ENCODE measurements around the gene UBE2N.
A peak's percentile ranks its signal among the peaks of the same experiment; 100 is the strongest.

The UBE2N gene

DNA sequence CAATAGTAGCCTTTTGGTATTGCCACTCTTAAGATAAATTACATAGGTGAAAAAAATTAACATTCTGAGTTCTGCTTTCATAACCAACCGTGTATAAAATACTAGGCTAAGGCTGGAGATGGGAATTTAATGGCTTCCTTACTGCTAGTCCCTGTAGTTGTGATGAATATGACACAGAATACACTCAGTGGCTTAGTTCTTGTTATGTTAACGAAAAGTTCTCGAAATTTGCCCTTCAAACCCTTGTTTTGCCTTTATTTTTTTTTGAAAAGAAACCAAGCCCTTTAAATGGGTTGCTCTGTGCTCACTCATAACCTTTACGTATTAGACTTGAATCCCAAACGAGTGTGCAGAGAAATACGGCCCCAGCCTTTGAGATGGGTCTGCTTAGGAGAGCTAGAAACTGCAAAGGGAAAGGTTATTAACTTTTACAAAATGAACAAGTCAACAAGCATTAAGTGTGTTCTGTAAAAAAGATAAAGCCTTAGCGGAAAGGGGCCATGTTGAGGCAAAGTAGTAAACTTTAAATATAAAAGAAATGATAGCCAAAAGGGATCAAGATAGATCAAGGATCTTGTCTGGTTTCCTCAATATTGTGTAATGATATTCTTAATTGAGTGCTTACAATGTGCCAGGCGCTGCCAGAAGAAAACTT lies 62.3 kb downstream of the UBE2N start:
- DNase-seq, result no peak

DNA sequence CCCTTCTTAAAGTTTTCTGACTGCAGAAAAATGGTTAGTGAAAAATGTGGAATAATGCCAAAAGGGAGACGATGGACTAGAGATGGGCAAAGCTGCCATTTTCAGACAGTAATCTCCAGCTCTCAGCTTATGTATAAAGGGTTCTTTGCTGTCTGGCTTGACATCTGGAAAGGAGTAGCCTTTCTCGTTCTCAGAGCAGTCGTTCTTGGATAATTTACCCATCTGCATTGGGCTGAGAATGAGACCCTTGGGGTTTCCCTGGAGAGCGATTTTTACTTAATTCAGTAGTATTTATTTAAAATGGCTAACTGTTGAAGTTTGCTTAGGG lies 62.8 kb downstream of the UBE2N start:
- DNase-seq, result no peak

DNA sequence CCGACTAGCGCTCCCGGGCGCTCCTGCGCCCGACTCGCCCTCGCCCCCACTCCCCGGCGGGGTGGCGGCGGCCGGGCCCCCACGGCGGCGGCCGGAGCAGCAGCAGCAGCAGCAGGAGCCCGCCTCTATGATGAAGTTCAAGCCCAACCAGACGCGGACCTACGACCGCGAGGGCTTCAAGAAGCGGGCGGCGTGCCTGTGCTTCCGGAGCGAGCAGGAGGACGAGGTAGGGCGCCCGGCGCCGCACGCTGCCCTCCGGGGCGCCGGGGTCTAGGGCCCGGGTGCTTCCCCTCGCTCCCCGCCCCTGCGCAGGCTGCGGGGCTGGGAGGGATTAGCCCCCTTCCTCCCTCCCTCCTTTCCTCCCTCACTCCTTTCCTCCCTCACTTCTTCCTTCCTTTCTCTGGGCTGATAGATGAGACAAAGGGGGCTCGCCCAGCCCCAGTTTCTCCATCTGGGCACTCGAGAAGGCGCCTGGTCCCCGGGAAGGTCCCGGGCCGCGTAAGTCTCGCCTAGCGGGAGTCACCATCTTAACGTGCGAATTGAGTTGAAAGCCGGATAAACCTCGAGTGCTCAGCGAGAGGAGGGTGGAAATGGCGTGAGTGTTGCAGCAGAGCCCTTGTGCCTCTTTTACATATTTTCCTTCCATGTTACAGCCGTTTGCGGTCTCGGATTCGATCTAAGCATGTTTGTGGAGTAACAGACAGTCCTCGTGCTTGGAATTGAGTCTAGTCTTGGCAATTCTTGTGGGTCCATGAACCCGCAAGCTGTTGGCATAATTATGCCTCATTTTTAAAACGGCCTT lies 63.4 kb downstream of the UBE2N start:
- peak; percentile 35 for DNase-seq

DNA sequence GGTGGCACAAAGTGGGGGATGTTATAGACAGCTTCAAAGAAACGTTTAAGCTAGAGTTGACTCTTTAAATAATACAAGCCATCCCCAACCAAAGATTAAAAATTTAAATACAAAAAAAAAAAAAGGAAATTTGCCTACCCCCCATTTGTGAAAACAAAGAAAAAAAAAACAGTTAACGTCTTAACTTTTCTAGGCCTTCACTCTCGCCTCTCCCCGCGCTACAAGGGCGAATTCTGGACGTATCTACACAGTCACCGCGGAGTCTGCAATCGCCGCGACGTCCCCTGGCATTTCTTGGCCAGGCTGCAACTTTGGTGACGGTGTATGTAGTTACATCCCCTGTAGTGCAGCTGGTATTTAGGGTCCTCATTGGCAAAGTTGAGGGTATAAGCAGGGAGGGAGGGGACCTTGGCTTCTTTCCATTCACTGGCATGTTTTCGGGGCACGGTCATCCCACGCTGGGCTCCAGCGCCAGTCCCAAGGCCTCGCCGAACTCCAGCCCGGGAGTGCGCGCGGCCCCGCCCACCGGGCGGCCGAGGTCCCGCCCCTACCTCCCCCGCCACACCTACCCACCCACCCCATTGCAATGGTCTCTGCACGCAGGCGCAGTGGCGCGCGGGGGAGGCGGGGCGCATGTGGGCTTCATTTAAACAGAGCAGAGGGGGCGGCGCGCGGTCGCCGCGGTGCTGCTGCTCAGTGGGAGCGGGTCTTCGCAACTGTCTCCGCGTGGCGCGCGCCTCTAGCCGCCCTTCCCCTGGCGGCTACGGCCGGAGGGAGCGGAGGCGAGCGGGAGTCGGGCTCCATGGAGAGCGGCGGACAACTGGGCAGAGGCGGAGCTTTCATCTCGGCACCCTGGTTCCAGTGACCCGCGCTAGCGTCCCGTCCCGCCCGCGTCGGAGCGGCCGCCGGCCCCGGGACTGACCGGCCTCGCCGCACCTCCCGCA lies 64.2 kb downstream of the UBE2N start, which contains the start of gene NUDT4:
TSS of gene NUDT4 (plus strand) at position 674 of the 944 bp plus-strand sequence. CDS start 398 bp downstream, outside the sequence.
- DNase-seq, result peak; percentile 83

DNA sequence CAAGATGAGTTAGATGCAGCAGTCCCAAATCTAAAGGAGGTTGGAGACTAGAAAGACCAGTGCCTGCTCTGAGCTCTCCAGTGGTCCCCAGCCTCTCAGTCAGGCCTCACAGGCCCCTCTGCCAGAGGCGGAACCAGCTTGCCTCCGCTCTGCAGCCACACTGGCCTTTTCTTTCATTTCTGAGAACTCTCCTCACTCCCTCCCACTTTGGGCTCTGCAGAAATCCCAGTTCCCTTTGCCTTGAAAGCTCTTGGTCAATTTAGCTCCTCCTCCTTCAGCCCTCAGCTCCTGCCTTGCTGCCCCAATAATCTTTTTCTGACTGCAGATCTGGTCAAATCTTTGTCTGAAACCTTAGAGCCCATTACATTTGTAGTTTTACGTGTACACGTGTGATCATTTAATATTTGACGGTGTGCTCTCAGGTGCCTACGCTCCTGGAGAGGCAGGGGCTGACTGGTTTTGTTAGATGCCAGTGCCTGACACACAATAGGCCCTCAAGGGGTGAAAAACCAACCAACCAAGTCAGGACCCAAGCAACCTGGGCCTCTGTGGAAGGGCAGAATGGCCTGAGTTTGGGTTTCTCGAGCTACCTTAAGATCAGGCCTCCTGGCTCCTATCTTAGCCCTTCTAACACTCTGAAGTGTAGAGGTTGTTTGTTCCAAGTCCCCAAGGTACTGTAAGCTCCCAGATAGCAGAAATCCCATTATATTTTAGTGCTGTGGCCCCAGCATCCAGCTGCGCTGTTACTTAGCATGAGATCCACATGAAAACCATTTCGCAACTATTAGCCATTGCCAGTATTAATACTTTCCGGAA lies 65.1 kb downstream of the UBE2N start:
- DNase-seq, result no peak

DNA sequence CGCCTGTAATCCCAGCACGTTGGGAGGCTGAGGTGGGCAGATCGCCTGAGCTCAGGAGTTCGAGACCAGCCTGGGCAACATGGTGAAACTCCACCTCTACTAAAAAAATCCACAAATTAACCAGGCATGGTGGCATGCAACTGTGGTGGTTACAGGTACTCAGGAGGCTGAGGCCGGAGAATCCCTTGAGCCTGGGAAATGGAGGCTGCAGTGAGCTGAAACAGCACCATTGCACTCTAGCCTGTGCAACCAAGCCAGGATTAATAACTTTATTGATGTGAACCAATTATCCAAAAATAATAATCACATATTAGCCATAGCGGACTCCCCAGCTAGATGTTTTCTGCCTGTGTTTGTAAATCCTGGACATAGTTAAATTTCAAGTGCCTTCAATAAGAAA lies 65.8 kb downstream of the UBE2N start:
- DNase-seq, result no peak

DNA sequence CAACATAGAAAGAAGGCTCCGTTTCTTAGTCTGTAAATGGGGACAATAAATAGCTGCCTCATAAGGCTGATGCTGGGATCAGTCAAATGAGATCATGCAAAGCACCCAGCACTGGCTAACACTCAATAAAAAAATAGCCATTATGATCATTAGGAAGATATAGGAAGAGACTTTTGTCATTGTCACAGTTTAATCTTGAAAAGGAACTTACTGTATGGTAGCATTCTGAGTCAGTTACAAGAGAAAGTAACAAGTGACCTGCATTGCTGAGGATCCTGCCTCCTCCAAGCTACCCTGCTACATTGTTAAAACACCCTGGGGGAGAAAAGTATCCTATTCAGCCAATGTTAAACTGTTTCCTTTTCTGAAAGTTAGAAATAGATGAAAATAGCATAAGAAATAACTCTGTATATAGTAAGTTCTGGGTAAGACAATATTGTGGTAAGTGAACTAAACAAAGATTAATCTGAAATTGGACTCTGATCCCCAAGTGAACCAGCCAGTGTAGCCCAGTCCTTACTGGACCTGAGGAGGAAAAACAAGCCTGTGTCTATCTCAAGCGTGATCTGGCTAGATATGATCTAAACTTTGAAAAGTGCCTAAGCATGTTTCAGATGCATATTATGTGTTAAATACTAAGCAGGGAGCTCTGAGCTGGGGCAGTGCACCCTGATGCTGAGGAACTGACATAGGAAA lies 67.6 kb downstream of the UBE2N start:
- DNase-seq, result no peak

DNA sequence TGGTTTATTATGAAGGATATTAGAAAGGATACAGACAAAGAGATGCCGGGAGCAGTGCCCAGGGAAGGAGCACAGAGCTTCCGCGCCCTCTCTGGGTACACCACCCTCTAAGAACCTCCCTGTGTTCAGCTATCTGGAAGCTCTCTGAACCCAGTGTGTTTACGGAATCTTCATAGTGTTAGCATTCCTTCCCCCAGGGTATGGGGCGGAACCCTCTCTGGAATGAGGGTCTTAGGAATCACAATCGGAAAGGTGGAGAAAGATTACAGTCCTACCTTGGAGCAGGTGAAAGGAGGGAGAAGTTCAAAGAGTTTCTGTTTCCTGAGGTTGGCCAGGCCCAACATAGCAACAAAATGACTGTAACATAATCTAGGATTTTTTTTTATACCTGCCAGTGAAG lies 70.8 kb downstream of the UBE2N start:
- DNase-seq, result no peak

DNA sequence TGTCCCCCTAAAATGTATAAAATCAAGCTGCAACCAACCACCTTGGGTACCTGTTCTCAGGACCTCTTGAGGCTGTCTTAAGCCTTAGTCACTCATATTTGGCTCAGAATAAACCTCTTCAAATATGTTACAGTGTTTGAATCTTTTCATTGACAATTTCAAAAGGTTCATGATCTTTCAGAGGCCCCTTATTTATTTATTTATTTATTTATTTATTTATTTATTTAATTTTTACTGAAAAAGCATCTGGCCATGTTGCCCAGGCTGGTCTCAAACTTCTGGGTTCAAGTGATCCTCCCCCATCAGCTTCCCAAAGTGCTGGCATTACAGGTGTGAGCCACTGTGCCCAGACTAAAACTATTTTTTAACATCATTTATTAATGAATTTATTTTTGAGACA lies 72.2 kb downstream of the UBE2N start:
- no peak for DNase-seq

DNA sequence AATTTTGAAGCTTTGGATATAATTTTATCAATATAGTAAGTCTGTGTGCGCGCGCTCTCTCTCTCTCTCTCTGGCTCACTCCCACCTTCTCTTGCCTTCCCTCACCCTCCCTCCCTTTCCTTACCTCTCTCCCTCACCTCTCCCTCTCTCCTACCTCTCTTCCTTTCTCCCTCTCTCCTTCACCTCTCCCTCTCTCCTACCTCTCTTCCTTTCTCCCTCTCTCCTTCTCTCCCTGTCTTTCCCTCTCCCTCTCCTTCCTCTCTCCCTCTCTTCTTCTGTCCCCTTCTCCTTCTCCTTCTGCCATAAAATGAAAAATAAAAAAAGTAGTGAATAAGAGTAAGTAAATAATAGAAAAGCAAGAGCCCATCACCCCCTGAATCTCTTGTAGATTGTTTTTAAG lies 73.0 kb downstream of the UBE2N start:
- DNase-seq, result no peak

DNA sequence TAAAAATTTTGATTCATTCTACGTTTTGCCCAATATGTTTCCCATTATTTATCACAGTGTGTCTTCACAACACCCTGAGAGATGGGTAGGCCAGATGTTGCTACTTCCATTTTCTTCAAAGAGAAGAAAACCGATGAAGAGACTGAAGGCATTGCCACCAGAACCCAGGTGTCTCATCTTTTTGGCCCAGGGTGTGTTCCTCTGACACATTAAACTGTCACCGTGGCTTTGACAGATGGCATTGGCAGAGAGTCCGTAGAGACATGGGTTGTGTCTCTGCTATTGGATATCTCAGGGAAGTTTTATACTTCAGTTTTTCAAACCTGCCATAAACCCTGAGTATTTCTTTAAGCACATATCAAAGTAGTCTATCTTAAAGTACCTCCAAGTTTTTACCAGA lies 75.3 kb downstream of the UBE2N start:
- DNase-seq, result no peak

DNA sequence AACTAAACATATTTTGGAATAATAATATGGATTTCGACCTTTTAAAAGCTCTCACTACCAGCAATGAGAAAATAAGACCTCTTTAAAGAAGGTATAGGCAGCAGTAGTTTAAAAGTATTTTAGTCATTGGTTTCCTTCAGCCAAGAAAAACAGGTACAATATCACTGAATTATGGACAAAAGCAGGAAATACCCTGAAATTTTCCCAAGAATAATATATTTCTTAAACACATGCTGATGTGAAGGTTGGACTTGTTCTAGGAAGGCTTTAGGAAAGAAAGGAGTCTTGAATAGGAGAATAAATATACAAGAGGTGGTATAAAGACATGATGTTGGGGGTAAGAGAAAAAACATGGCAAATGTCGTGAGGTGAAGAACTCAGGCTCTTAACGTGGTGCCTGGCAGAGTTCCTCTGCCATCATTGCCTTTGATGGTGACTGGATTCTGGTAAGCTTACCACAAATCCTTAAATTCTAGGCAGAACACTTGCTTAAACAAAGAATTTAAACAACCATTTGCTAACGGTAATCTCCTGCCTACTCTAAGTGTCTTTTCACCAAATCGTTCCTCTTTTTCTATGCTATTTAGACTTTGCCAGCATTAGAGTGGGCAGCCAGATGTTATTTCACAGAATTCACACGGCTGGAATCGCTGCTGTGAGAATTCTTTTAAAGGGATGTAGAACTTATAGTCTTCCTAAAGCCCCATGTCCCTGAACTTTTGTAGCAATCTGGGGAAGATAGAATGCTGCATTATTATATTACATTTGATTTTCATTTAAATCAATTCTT lies 75.9 kb downstream of the UBE2N start:
- no peak for DNase-seq

DNA sequence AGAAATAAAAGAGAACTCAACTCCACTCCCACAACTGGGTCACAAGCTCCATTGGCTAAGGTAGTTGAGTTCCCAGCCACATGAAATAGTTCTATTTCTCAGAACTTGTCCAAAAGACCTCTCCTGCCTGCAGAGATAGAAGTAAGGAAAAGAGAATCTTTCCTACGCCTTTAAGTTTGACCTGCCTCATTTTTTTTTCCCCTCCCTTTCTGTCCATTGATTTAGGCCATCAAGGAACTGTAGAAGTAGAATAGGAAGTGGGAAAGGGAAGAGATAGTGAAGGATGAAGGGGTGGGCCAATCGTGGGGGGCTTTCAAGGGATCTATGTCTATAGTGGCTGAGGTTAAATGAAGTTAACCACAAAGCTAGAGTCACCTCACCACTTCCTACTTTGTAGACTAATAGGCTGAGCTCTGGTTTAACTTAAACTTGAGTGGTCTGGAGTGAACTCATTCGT lies 77.9 kb downstream of the UBE2N start:
- no peak for DNase-seq

DNA sequence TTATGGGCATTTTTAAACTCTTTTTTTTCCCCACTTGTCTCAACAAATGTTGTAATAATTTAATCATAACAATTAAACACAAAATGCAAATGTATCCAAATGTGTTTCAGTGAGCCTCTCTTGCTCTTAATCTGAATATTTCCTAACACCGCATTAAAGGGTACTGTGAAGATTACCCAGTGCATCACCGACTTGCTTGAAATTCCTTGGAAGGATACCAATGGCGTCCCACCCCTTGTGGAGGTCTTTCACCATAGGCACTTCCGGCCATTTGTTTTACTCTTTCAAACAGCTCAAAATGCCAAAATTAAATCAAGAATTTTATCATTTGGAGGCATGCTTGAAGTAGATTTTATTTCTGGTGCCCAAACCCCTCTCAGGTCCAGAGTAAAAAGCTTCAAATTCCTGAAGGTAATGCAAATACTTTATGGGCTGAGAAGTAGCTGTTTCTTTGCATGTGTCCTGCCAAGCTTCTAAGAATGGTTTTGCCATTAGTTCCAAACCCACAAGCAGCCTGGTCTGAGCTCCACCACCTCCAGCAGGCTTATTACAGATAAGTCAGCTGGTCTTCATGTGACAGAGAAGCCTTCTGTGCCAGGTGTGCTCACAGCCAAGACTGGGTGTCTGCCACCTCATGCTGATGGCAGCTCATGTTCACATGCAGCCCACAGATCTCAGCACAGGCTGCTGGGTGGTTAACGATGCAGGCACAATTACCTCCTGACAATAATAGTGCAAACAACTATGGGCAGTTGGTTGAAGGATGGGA lies 80.4 kb downstream of the UBE2N start:
- no peak for DNase-seq

DNA sequence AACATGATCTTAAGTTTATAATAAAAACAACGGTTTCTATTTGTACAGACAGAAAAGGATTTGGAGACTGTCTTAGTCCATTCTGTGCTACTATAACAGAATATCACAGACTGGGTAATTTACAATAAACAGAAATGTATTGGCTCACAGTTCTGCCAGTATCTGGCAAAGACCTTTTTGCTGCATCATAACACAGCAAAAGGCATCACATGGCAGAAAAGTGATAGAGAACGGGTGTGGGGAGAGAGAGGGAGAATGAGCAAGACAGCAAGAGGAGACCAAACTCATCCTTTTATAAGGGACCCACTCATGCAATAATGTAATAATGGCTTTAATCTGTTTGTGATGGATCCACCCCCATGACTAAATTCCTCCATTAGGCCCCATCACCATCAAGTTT lies 81.1 kb downstream of the UBE2N start:
- DNase-seq, result no peak

DNA sequence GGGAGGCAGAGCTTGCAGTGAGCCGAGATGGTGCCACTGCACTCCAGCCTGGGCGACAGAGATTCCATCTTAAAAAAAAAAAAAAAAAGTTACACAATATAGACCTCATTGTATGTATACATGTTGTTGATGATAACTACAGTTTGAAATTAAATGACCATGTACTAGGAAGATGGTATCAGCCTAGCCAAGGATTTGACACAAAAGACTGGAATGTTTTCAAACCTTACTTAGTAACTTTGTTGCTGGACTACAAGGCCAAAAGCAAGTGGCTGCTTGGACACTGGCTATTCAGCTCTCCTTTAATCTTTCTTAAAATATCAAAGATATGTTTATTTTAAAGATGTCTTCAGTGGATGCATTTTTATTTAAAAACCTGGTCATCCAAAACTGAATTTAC lies 82.9 kb downstream of the UBE2N start:
- DNase-seq, result no peak

DNA sequence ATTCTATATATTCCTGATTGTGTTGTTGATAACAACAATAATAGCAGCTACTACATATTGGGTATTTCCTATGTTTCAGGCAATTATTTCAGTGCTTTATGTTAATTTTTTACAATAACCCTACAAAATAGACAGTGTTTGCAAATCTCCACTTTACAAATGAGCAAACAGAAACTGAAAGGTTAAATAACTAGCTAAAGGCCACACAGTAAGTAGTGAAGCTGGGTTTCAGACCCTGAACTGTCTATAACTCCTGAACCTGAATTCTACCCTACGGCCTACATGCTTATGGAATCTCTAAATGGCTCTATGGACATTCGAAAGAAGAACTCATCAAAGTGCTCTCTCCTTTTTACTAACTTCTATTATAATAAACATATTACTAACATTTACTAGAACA lies 83.7 kb downstream of the UBE2N start:
- no peak for DNase-seq

DNA sequence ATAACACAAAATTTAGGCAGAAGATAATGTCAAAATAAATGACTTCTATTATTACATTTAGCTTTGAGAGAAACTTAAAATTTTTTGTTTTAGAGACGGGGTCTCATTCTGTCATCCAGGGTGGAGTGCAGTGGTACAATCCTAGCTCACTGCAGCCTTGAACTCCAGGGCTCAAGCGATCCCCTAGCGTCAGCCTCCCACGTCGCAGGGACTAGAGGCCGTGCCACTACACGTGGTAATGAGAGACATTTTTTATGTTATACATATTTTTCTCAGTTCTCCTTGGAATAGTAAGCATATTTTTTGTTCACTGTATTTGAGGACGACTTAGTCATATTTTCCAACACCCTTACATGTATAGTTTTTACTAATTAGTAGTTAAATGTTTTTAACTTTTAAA lies 85.5 kb downstream of the UBE2N start:
- DNase-seq, result no peak
